Tibial artery (tissue), 4 donors: ENCODE data around the gene EFNB2.

ENCODE experiments used
- DNase-seq, 2 donors: peaks; one replicate each; pipeline ENCODE4 v3.0.0-alpha.2; 2019
- H3K27ac ChIP-seq, 2 donors: fragments of 200-600 bp; sonication (generic) in 1 of 2; 1 replicate in 1 of 2; 2 replicates in 1 of 2; pipeline ENCODE4 v1.5.1; 2018 to 2019; ENCODE audit warnings: mild to moderate bottlenecking in 1 of 2
- H3K27me3 ChIP-seq, 2 donors: fragments of 200-600 bp; sonication (generic) in 1 of 2; one replicate each; pipeline versions ENCODE4 v1.5.1 to v1.6.0; 2016 to 2019
- H3K36me3 ChIP-seq, 3 donors: fragments of 200-600 bp; sonication (generic) in 2 of 3; one replicate each; pipeline ENCODE4 v1.5.1; 2016 to 2019; ENCODE audit warnings: mild to moderate bottlenecking in 2 of 3
- H3K4me1 ChIP-seq, 4 donors: fragments of 200-600 bp; sonication (generic) in 2 of 4; 1 replicate in 3 of 4; 2 replicates in 1 of 4; pipeline ENCODE4 v1.5.1; 2016 to 2019
- H3K4me3 ChIP-seq, 2 donors: fragments of 200-600 bp; sonication (generic) in 1 of 2; 1 replicate in 1 of 2; 2 replicates in 1 of 2; pipeline ENCODE4 v1.5.1; 2018 to 2019; ENCODE audit warnings: mild to moderate bottlenecking in 2 of 2
- H3K9me3 ChIP-seq, 3 donors: fragments of 200-600 bp; sonication (generic) in 1 of 3; one replicate each; pipeline ENCODE4 v1.5.1; 2016 to 2019
- CTCF ChIP-seq, 2 experiments: fragments of 200-600 bp in 1 of 2; fragments of 450-650 bp in 1 of 2; IDR thresholded peaks; one replicate each; pipeline ENCODE4 v1.5.1; 2017 to 2019; ENCODE audit warnings: antibody characterized with exemption in 2 of 2, mild to moderate bottlenecking in 1 of 2, moderate library complexity in 1 of 2
- intact Hi-C: fragments of 100-400 bp; cut with DNase I; formaldehyde crosslinking; loops from one replicate; pipeline ENCODE4 v1.15.0; 2023; ENCODE audit warnings: low total_unique reads

EFNB2 gene

GRCh38 chr13:106527445-106527801 is 8.0 kb downstream of the EFNB2 start:
- intact Hi-C loops = no loop called here
- Histone ChIP-seq H3K27ac (no peak overlapping the region), H3K4me1 (peaks cover 0 to 12% (median 4%) of the 10 kb centered on the region in 4 donors), H3K4me3 (no peak overlapping the region), H3K36me3 (no peaks in the 10 kb centered on the region), H3K9me3 (no peaks in the 10 kb centered on the region), H3K27me3 (no peaks in the 10 kb centered on the region)
- DNase-seq = no peak
- no peak for TF ChIP-seq CTCF (IDR thresholded peaks at IDR 0.05)

GRCh38 chr13:106526738-106527444 is 8.6 kb downstream of the EFNB2 start:
- H3K27me3 ChIP-seq = no peaks in the 10 kb centered on the region
- peaks cover 0 to 7% (median 0%) of the 10 kb centered on the region in 4 donors for H3K4me1 ChIP-seq
- no peak for DNase-seq
- no peaks in the 10 kb centered on the region for H3K36me3 ChIP-seq
- TF ChIP-seq CTCF (IDR thresholded peaks at IDR 0.05) = no peak
- H3K27ac ChIP-seq = no peak overlapping the region
- no peak overlapping the region for H3K4me3 ChIP-seq
- intact Hi-C loops = no loop called here
- H3K9me3 ChIP-seq = no peaks in the 10 kb centered on the region

GRCh38 chr13:106525865-106526264 is 9.6 kb downstream of the EFNB2 start:
- peaks cover 0 to 9% (median 0%) of the 10 kb centered on the region in 4 donors for H3K4me1 ChIP-seq

GRCh38 chr13:106524108-106524507 is 11.4 kb downstream of the EFNB2 start:
- no peak overlapping the region for H3K27ac ChIP-seq
- TF ChIP-seq CTCF (IDR thresholded peaks at IDR 0.05) = no peak
- H3K4me3 ChIP-seq = no peak overlapping the region
- DNase-seq = no peak
- no peaks in the 10 kb centered on the region for H3K36me3 ChIP-seq
- no peaks in the 10 kb centered on the region for H3K9me3 ChIP-seq
- no peaks in the 10 kb centered on the region for H3K27me3 ChIP-seq
- H3K4me1 ChIP-seq = peaks cover 0 to 18% (median 0%) of the 10 kb centered on the region in 4 donors
- intact Hi-C loops = no loop called here

More at GRCh38 chr13:106525865-106526264, 9.6 kb downstream of the EFNB2 start:
- no peak for DNase-seq
- no peak for TF ChIP-seq CTCF (IDR thresholded peaks at IDR 0.05)
- Histone ChIP-seq H3K9me3 (no peaks in the 10 kb centered on the region), H3K4me3 (no peak overlapping the region), H3K27me3 (no peaks in the 10 kb centered on the region), H3K27ac (no peak overlapping the region), H3K36me3 (no peaks in the 10 kb centered on the region)
- intact Hi-C loops = no loop called here

- intact Hi-C loops = no loop called here
- no peak for TF ChIP-seq CTCF (IDR thresholded peaks at IDR 0.05)
- no peaks in the 10 kb centered on the region for H3K9me3 ChIP-seq
- no peak for DNase-seq
- no peak overlapping the region for H3K4me3 ChIP-seq
- H3K27me3 ChIP-seq = no peaks in the 10 kb centered on the region
- peaks cover 0 to 18% (median 0%) of the 10 kb centered on the region in 4 donors for H3K4me1 ChIP-seq
- no peak overlapping the region for H3K27ac ChIP-seq
- H3K36me3 ChIP-seq = no peaks in the 10 kb centered on the region
Observed at GRCh38 chr13:106523576-106523975, 11.9 kb downstream of the EFNB2 start.
